Duodenal mucosa (tissue), 2 donors: ENCODE data around the gene SREBF2.

ENCODE experiments used
- H3K27ac ChIP-seq: one replicate; pipeline ENCODE4 v1.7.0; 2013; ENCODE audit warnings: low read depth, low read length
- H3K27me3 ChIP-seq, 2 donors: one replicate each; pipeline ENCODE4 v1.7.0; 2013; ENCODE audit warnings: low read length in 2 of 2, control low read depth in 1 of 2; ENCODE audit not compliant: insufficient read depth in 2 of 2, control insufficient read depth in 1 of 2
- H3K36me3 ChIP-seq, 2 donors: one replicate each; pipeline ENCODE4 v1.7.0; 2013; ENCODE audit warnings: low read length in 2 of 2, control low read depth in 1 of 2; ENCODE audit not compliant: insufficient read depth in 2 of 2, control insufficient read depth in 1 of 2
- H3K4me1 ChIP-seq, 2 donors: one replicate each; pipeline ENCODE4 v1.7.0; 2013; ENCODE audit warnings: low read length in 2 of 2, control low read depth in 1 of 2; ENCODE audit not compliant: insufficient read depth in 2 of 2, control insufficient read depth in 1 of 2
- H3K4me3 ChIP-seq, 2 donors: one replicate each; pipeline ENCODE4 v1.7.0; 2013; ENCODE audit warnings: low read length in 2 of 2, low read depth in 1 of 2
- H3K9ac ChIP-seq, 2 donors: one replicate each; pipeline ENCODE4 v1.7.0; 2013; ENCODE audit warnings: low read length in 2 of 2, low read depth in 1 of 2
- H3K9me3 ChIP-seq, 2 donors: one replicate each; pipeline ENCODE4 v1.7.0; 2013; ENCODE audit warnings: low read length in 2 of 2, control low read depth in 1 of 2; ENCODE audit not compliant: control insufficient read depth in 1 of 2

Gene SREBF2

GRCh38 chr22:41820447-41820846, 12.5 kb upstream of the SREBF2 start:
- peaks cover 0 to 7% of the 10 kb centered on the region in 2 donors for H3K4me1 ChIP-seq
- H3K27me3 ChIP-seq: no peaks in the 10 kb centered on the region
- peaks cover 5 to 31% of the 10 kb centered on the region in 2 donors for H3K36me3 ChIP-seq
- no peaks in the 10 kb centered on the region for H3K9me3 ChIP-seq
- H3K9ac ChIP-seq: no peak overlapping the region
- H3K27ac ChIP-seq: no peak overlapping the region
- no peak overlapping the region for H3K4me3 ChIP-seq

- H3K9ac ChIP-seq: no peak overlapping the region
- H3K9me3 ChIP-seq: no peaks in the 10 kb centered on the region
Observed at GRCh38 chr22:41821471-41822316, 11.2 kb upstream of the SREBF2 start.

GRCh38 chr22:41822317-41823057, 10.4 kb upstream of the SREBF2 start:
- peaks cover 0 to 33% of the 10 kb centered on the region in 2 donors for H3K36me3 ChIP-seq
- no peaks in the 10 kb centered on the region for H3K27me3 ChIP-seq

More at GRCh38 chr22:41821471-41822316, 11.2 kb upstream of the SREBF2 start:
- peaks cover 0 to 33% of the 10 kb centered on the region in 2 donors for H3K36me3 ChIP-seq
- no peak overlapping the region for H3K27ac ChIP-seq
- peaks cover 8 to 18% of the 10 kb centered on the region in 2 donors for H3K4me1 ChIP-seq
- no peak overlapping the region for H3K4me3 ChIP-seq
- no peaks in the 10 kb centered on the region for H3K27me3 ChIP-seq

GRCh38 chr22:41823797-41824196, 9.1 kb upstream of the SREBF2 start:
- H3K4me3 ChIP-seq: no peak overlapping the region
- no peaks in the 10 kb centered on the region for H3K27me3 ChIP-seq
- H3K27ac ChIP-seq: no peak overlapping the region
- no peaks in the 10 kb centered on the region for H3K9me3 ChIP-seq
- H3K36me3 ChIP-seq: peaks cover 0 to 29% of the 10 kb centered on the region in 2 donors
- peaks cover 21 to 32% of the 10 kb centered on the region in 2 donors for H3K4me1 ChIP-seq
- H3K9ac ChIP-seq: no peak overlapping the region

More at GRCh38 chr22:41822317-41823057, 10.4 kb upstream of the SREBF2 start:
- Histone ChIP-seq H3K4me1 (peaks cover 14 to 24% of the 10 kb centered on the region in 2 donors), H3K9me3 (no peaks in the 10 kb centered on the region), H3K9ac (no peak overlapping the region), H3K27ac (no peak overlapping the region), H3K4me3 (no peak overlapping the region)

- H3K27me3 ChIP-seq: no peaks in the 10 kb centered on the region
- peaks cover 24 to 37% of the 10 kb centered on the region in 2 donors for H3K4me1 ChIP-seq
- H3K36me3 ChIP-seq: peaks cover 0 to 21% of the 10 kb centered on the region in 2 donors
- H3K27ac ChIP-seq: no peak overlapping the region
- peak overlapping the region in 1 of 2 donors; percentile 38 for H3K9ac ChIP-seq
- no peaks in the 10 kb centered on the region for H3K9me3 ChIP-seq
- no peak overlapping the region for H3K4me3 ChIP-seq
Observed at GRCh38 chr22:41825376-41825775, 7.5 kb upstream of the SREBF2 start.

GRCh38 chr22:41826021-41826420, 6.9 kb upstream of the SREBF2 start:
- H3K9ac ChIP-seq: peak overlapping the region; percentile 19 to 45
- no peak overlapping the region for H3K27ac ChIP-seq
- H3K4me3 ChIP-seq: no peak overlapping the region
- peaks cover 24 to 37% of the 10 kb centered on the region in 2 donors for H3K4me1 ChIP-seq
- H3K27me3 ChIP-seq: no peaks in the 10 kb centered on the region
- H3K9me3 ChIP-seq: no peaks in the 10 kb centered on the region
- H3K36me3 ChIP-seq: peaks cover 0 to 17% of the 10 kb centered on the region in 2 donors

- Histone ChIP-seq H3K27me3 (no peaks in the 10 kb centered on the region), H3K9ac (peak overlapping the region; percentile 19 to 45), H3K4me1 (peaks cover 24 to 43% of the 10 kb centered on the region in 2 donors), H3K4me3 (no peak overlapping the region), H3K36me3 (peaks cover 0 to 17% of the 10 kb centered on the region in 2 donors), H3K9me3 (no peaks in the 10 kb centered on the region), H3K27ac (no peak overlapping the region)
Observed at GRCh38 chr22:41826430-41827383, 6.2 kb upstream of the SREBF2 start.

- Histone ChIP-seq H3K9ac (no peak overlapping the region), H3K36me3 (peaks cover 0 to 17% of the 10 kb centered on the region in 2 donors), H3K4me1 (peaks cover 24 to 46% of the 10 kb centered on the region in 2 donors), H3K27ac (no peak overlapping the region), H3K9me3 (no peaks in the 10 kb centered on the region), H3K4me3 (no peak overlapping the region), H3K27me3 (no peaks in the 10 kb centered on the region)
Observed at GRCh38 chr22:41827671-41828070, 5.2 kb upstream of the SREBF2 start.

- no peaks in the 10 kb centered on the region for H3K9me3 ChIP-seq
- no peak overlapping the region for H3K4me3 ChIP-seq
- peaks cover 24 to 46% of the 10 kb centered on the region in 2 donors for H3K4me1 ChIP-seq
- H3K27ac ChIP-seq: no peak overlapping the region
- H3K9ac ChIP-seq: peak overlapping the region in 1 of 2 donors; percentile 23
- no peaks in the 10 kb centered on the region for H3K27me3 ChIP-seq
- H3K36me3 ChIP-seq: peaks cover 0 to 16% of the 10 kb centered on the region in 2 donors
Observed at GRCh38 chr22:41828516-41828915, 4.4 kb upstream of the SREBF2 start.
